ENCODE measurements around the gene SEPTIN1. TPM values are rescaled to one million over a fixed set of nuclear protein-coding genes. Genes with fewer than 3 reads are reported as not detected.

SEPTIN1 gene
- total RNA-seq (2022; extraction: Qiagen RNA extraction; ENCODE audit: low read depth), result 1.1 to 2.0 TPM (median 1.6 TPM) in 5 replicates

GRCh38 chr16:30382111-30382881 is at the start of gene SEPTIN1:
TSS of gene SEPTIN1 (minus strand) at chr16:30382561. CDS start at chr16:30382542, 19 bp downstream.

GRCh38 chr16:30429678-30430427 is 47.5 kb upstream of the SEPTIN1 start, which contains the start of gene DCTPP1:
TSS of gene DCTPP1 (minus strand) at chr16:30430030. CDS start at chr16:30429980, 50 bp downstream.

GRCh38 chr16:30407102-30407803 is 24.9 kb upstream of the SEPTIN1 start, which contains the start of gene ZNF771:
TSS of gene ZNF771 (plus strand) at chr16:30407606. CDS start at chr16:30408054, 448 bp downstream.

GRCh38 chr16:30395155-30395991 is 13.0 kb upstream of the SEPTIN1 start, which contains the start of gene ZNF48:
TSS of gene ZNF48 (plus strand) at chr16:30395420. CDS start at chr16:30395795, 375 bp downstream.

GRCh38 chr16:30374538-30374937 is 7.8 kb downstream of the SEPTIN1 start, which contains the start of gene MYL11:
TSS of gene MYL11 (plus strand) at chr16:30374802. CDS start at chr16:30374858, 56 bp downstream.

GRCh38 chr16:30370456-30371247 is 11.7 kb downstream of the SEPTIN1 start, which contains the start of gene TBC1D10B:
TSS of gene TBC1D10B (minus strand) at chr16:30370494. CDS start at chr16:30370183, 311 bp downstream.

GRCh38 chr16:30355144-30355953 is 27.0 kb downstream of the SEPTIN1 start, which contains the start of gene CD2BP2:
TSS of gene CD2BP2 (minus strand) at chr16:30355308. CDS start at chr16:30354681, 627 bp downstream.

Other genes with a start within 250 kb of the SEPTIN1 start
- 2.2 to 4.3 TPM (median 3.7 TPM) in 5 replicates for gene CORO1A, start 199.0 kb downstream of the SEPTIN1 start, total RNA-seq (2022; extraction: Qiagen RNA extraction; ENCODE audit: low read depth)
- 156 to 240 TPM (median 209 TPM) in 5 replicates for gene BOLA2B, start 188.9 kb downstream of the SEPTIN1 start, total RNA-seq (2022; extraction: Qiagen RNA extraction; ENCODE audit: low read depth)
- gene SLX1A, start 188.7 kb downstream of the SEPTIN1 start, total RNA-seq (2022; extraction: Qiagen RNA extraction; ENCODE audit: low read depth), result 7.0 to 14.1 TPM (median 8.1 TPM) in 5 replicates
- 5.6 to 8.7 TPM (median 7.3 TPM) in 5 replicates for gene SULT1A3, start 183.3 kb downstream of the SEPTIN1 start, total RNA-seq (2022; extraction: Qiagen RNA extraction; ENCODE audit: low read depth)
- 0.86 to 3.0 TPM (median 2.1 TPM) in 5 replicates for gene NPIPB13, start 134.1 kb downstream of the SEPTIN1 start, total RNA-seq (2022; extraction: Qiagen RNA extraction; ENCODE audit: low read depth)
- gene CD2BP2, start 27.3 kb downstream of the SEPTIN1 start, total RNA-seq (2022; extraction: Qiagen RNA extraction; ENCODE audit: low read depth), result 59.5 to 68.2 TPM (median 64.0 TPM) in 5 replicates
- 23.3 to 30.4 TPM (median 27.7 TPM) in 5 replicates for gene TBC1D10B, start 12.1 kb downstream of the SEPTIN1 start, total RNA-seq (2022; extraction: Qiagen RNA extraction; ENCODE audit: low read depth)
- gene MYL11, start 7.8 kb downstream of the SEPTIN1 start, total RNA-seq (2022; extraction: Qiagen RNA extraction; ENCODE audit: low read depth), result 0.51 TPM in 1 of 5 replicates, not detected in the others
- 11.2 to 15.5 TPM (median 12.8 TPM) in 5 replicates for gene ZNF48, start 12.9 kb upstream of the SEPTIN1 start, total RNA-seq (2022; extraction: Qiagen RNA extraction; ENCODE audit: low read depth)
- 3.5 to 6.1 TPM (median 5.2 TPM) in 5 replicates for gene ZNF771, start 25.0 kb upstream of the SEPTIN1 start, total RNA-seq (2022; extraction: Qiagen RNA extraction; ENCODE audit: low read depth)
- gene DCTPP1, start 47.5 kb upstream of the SEPTIN1 start, total RNA-seq (2022; extraction: Qiagen RNA extraction; ENCODE audit: low read depth), result 101 to 138 TPM (median 133 TPM) in 5 replicates
- 47.6 to 51.6 TPM (median 49.4 TPM) in 5 replicates for gene SEPHS2, start 63.3 kb upstream of the SEPTIN1 start, total RNA-seq (2022; extraction: Qiagen RNA extraction; ENCODE audit: low read depth)
- gene ITGAL, start 90.2 kb upstream of the SEPTIN1 start, total RNA-seq (2022; extraction: Qiagen RNA extraction; ENCODE audit: low read depth), result 0.02 TPM in 1 of 5 replicates, not detected in the others
- 37.2 to 46.2 TPM (median 45.5 TPM) in 5 replicates for gene ZNF768, start 144.0 kb upstream of the SEPTIN1 start, total RNA-seq (2022; extraction: Qiagen RNA extraction; ENCODE audit: low read depth)
- gene ZNF747, start 152.3 kb upstream of the SEPTIN1 start, total RNA-seq (2022; extraction: Qiagen RNA extraction; ENCODE audit: low read depth), result 3.3 to 4.9 TPM (median 4.5 TPM) in 5 replicates
- gene ZNF764, start 175.8 kb upstream of the SEPTIN1 start, total RNA-seq (2022; extraction: Qiagen RNA extraction; ENCODE audit: low read depth), result 4.2 to 6.6 TPM (median 6.2 TPM) in 5 replicates
- 5.5 to 8.0 TPM (median 6.7 TPM) in 5 replicates for gene ZNF688, start 189.2 kb upstream of the SEPTIN1 start, total RNA-seq (2022; extraction: Qiagen RNA extraction; ENCODE audit: low read depth)
- gene ZNF785, start 203.1 kb upstream of the SEPTIN1 start, total RNA-seq (2022; extraction: Qiagen RNA extraction; ENCODE audit: low read depth), result not detected in 5 replicates
- gene ZNF689, start 227.8 kb upstream of the SEPTIN1 start, total RNA-seq (2022; extraction: Qiagen RNA extraction; ENCODE audit: low read depth), result 7.3 to 9.9 TPM (median 8.5 TPM) in 5 replicates